Activated CD8-positive, alpha-beta T cell treated with anti-CD3 and anti-CD28 coated beads for 36 hours (primary cell): ENCODE measurements around the gene EAF2. TPM values are rescaled to one million over a fixed set of nuclear protein-coding genes. Genes with fewer than 3 reads are reported as not detected.

Experiments
- ATAC-seq: fragments of 200-7000 bp; cut with Tn5 transposase; one replicate; pipeline ENCODE4 v1.10.0; 2021; ENCODE audit warnings: mild to moderate bottlenecking, moderate library complexity
- CTCF ChIA-PET: fragments of 350-600 bp; sonication (Branson Sonifier 250); formaldehyde crosslinking; loops from one replicate; lab custom pipeline; 2021; ENCODE audit warnings: antibody characterized with exemption; lab: Charles Lee
- POLR2A ChIA-PET: fragments of 350-600 bp; sonication (Branson Sonifier 250); formaldehyde crosslinking; loops from one replicate; lab custom pipeline; 2021; ENCODE audit warnings: antibody characterized with exemption; lab: Charles Lee
- DNase-seq: peaks from one replicate; pipeline ENCODE4 v3.0.0-alpha.2; 2020
- H3K27ac Mint-ChIP-seq: one replicate; pipeline ENCODE4 v1.8.0; 2021; ENCODE audit warnings: mild to moderate bottlenecking, mixed read lengths
- H3K27me3 Mint-ChIP-seq: one replicate; pipeline ENCODE4 v1.8.0; 2021; ENCODE audit warnings: mixed read lengths
- H3K36me3 Mint-ChIP-seq: one replicate; pipeline ENCODE4 v1.8.0; 2021; ENCODE audit warnings: low read depth, mixed read lengths
- H3K4me1 Mint-ChIP-seq: one replicate; pipeline ENCODE4 v1.8.0; 2021; ENCODE audit warnings: low read depth, mixed read lengths
- H3K4me3 Mint-ChIP-seq: one replicate; pipeline ENCODE4 v1.8.0; 2021; ENCODE audit warnings: mild to moderate bottlenecking, moderate library complexity, mixed read lengths
- H3K9me3 Mint-ChIP-seq: one replicate; pipeline ENCODE4 v1.8.0; 2021; ENCODE audit warnings: mixed read lengths
- CTCF ChIP-seq: fragments of 200-600 bp; IDR thresholded peaks from one replicate; pipeline ENCODE4 v1.8.0; 2022; ENCODE audit warnings: antibody characterized with exemption, mild to moderate bottlenecking
- intact Hi-C: fragments of 100-400 bp; cut with micrococcal nuclease; formaldehyde crosslinking; loops from one replicate; pipeline ENCODE4 v1.10.0; 2022
- total RNA-seq, 2 experiments: library from RNA; stranded (reverse); gene quantifications; one replicate each; pipeline ENCODE4 v1.2.3, GENCODE V29; 2021

EAF2 gene
- total RNA-seq, 2 experiments from 2014 or later = 13.4 to 14.4 TPM

- no peak for TF ChIP-seq CTCF
- H3K27me3 Mint-ChIP-seq = no peaks in the 10 kb centered on the region
- DNase-seq (no peak), ATAC-seq (no peak)
- H3K9me3 Mint-ChIP-seq = no peaks in the 10 kb centered on the region
- peaks cover 41% of the 10 kb centered on the region for H3K36me3 Mint-ChIP-seq
- peaks cover 12% of the 10 kb centered on the region for H3K4me1 Mint-ChIP-seq
- ChIA-PET POLR2A (no interaction called here), CTCF (no interaction called here)
- H3K27ac Mint-ChIP-seq = no peak overlapping the region
- intact Hi-C loops = no loop called here
- H3K4me3 Mint-ChIP-seq = no peak overlapping the region
Measured at GRCh38 chr3:121796970-121797369, 38.0 kb upstream of the EAF2 start.

GRCh38 chr3:121800906-121801305 lies 34.1 kb upstream of the EAF2 start:
- intact Hi-C loops = no loop called here
- ChIA-PET POLR2A (no interaction called here), CTCF (no interaction called here)
- Mint-ChIP-seq H3K4me1 (peaks cover 16% of the 10 kb centered on the region), H3K27ac (peak overlapping the region; percentile 4), H3K27me3 (no peaks in the 10 kb centered on the region), H3K9me3 (no peaks in the 10 kb centered on the region), H3K36me3 (peaks cover 47% of the 10 kb centered on the region), H3K4me3 (no peak overlapping the region)
- TF ChIP-seq CTCF = no peak
- ATAC-seq (no peak), DNase-seq (no peak)

- no peak overlapping the region for H3K4me3 Mint-ChIP-seq
- no peak for DNase-seq
- peaks cover 16% of the 10 kb centered on the region for H3K4me1 Mint-ChIP-seq
- no peaks in the 10 kb centered on the region for H3K27me3 Mint-ChIP-seq
- intact Hi-C loops = no loop called here
- no peak for TF ChIP-seq CTCF
- CTCF ChIA-PET = no interaction called here
- H3K27ac Mint-ChIP-seq = no peak overlapping the region
- no peaks in the 10 kb centered on the region for H3K9me3 Mint-ChIP-seq
- POLR2A ChIA-PET = no interaction called here
- no peak for ATAC-seq
- H3K36me3 Mint-ChIP-seq = peaks cover 48% of the 10 kb centered on the region
Measured at GRCh38 chr3:121803771-121804320, 31.2 kb upstream of the EAF2 start.

GRCh38 chr3:121809249-121809648 lies 25.8 kb upstream of the EAF2 start:
- H3K36me3 Mint-ChIP-seq = peaks cover 53% of the 10 kb centered on the region
- ATAC-seq (no peak), DNase-seq (no peak)
- H3K27me3 Mint-ChIP-seq = no peaks in the 10 kb centered on the region
- no peak overlapping the region for H3K27ac Mint-ChIP-seq
- no peaks in the 10 kb centered on the region for H3K9me3 Mint-ChIP-seq
- intact Hi-C loops = no loop called here
- H3K4me3 Mint-ChIP-seq = no peak overlapping the region
- ChIA-PET CTCF (interaction anchor here (0.9 kb wide), 1 partner anchor 26 kb away, joined by 3 read pairs; the partner anchor contains the start of genes EAF2 and IQCB1), POLR2A (no interaction called here)
- H3K4me1 Mint-ChIP-seq = peaks cover 20% of the 10 kb centered on the region
- TF ChIP-seq CTCF = no peak

- no peak for TF ChIP-seq CTCF
- H3K36me3 Mint-ChIP-seq = peaks cover 81% of the 10 kb centered on the region
- peaks cover 15% of the 10 kb centered on the region for H3K9me3 Mint-ChIP-seq
- no peak overlapping the region for H3K4me3 Mint-ChIP-seq
- DNase-seq (no peak), ATAC-seq (no peak)
- ChIA-PET CTCF (no interaction called here), POLR2A (no interaction called here)
- peaks cover 58% of the 10 kb centered on the region for H3K4me1 Mint-ChIP-seq
- intact Hi-C loops = no loop called here
- no peaks in the 10 kb centered on the region for H3K27me3 Mint-ChIP-seq
- H3K27ac Mint-ChIP-seq = no peak overlapping the region
Measured at GRCh38 chr3:121817753-121818152, 17.3 kb upstream of the EAF2 start.
